HUDEP-2 (cell line): ENCODE measurements around the gene PUM1.

Source experiments
- DNase-seq, 76 experiments: peaks; one replicate each; lab custom pipeline; 2025; ENCODE audit not compliant: unreplicated experiment in 76 of 76; lab: John Stamatoyannopoulos, UW

Gene PUM1

GRCh38 chr1:30934613-30935012 lies 130.9 kb downstream of the PUM1 start:
- no peak for DNase-seq

GRCh38 chr1:30933874-30934252 lies 131.7 kb downstream of the PUM1 start:
- no peak for DNase-seq

- no peak for DNase-seq
Observed at GRCh38 chr1:30930631-30931173, 134.8 kb downstream of the PUM1 start.

- no peak for DNase-seq
Observed at GRCh38 chr1:30929944-30930525, 135.5 kb downstream of the PUM1 start.

GRCh38 chr1:30929135-30929889 lies 136.2 kb downstream of the PUM1 start:
- DNase-seq = peak in 45 of 76 experiments; percentile 4 to 69 (median 33)

GRCh38 chr1:30928789-30929134 lies 136.8 kb downstream of the PUM1 start:
- DNase-seq = no peak

- DNase-seq = no peak
Observed at GRCh38 chr1:30928171-30928570, 137.3 kb downstream of the PUM1 start.

GRCh38 chr1:30927448-30927847 lies 138.1 kb downstream of the PUM1 start:
- no peak for DNase-seq

- peak in 1 of 76 experiments; percentile 4 for DNase-seq
Observed at GRCh38 chr1:30923597-30923996, 141.9 kb downstream of the PUM1 start.

- DNase-seq = peak in 35 of 76 experiments; percentile 5 to 58 (median 27)
Observed at GRCh38 chr1:30920827-30921226, 144.7 kb downstream of the PUM1 start.

GRCh38 chr1:30919025-30919881 lies 146.3 kb downstream of the PUM1 start:
- DNase-seq = peak in 69 of 76 experiments; percentile 13 to 91 (median 61)

- DNase-seq = no peak
Observed at GRCh38 chr1:30916296-30916695, 149.2 kb downstream of the PUM1 start.

GRCh38 chr1:30915491-30916230 lies 149.9 kb downstream of the PUM1 start:
- no peak for DNase-seq

- no peak for DNase-seq
Observed at GRCh38 chr1:30914931-30915330, 150.6 kb downstream of the PUM1 start.

- DNase-seq = no peak
Observed at GRCh38 chr1:30914587-30914922, 151.0 kb downstream of the PUM1 start.

GRCh38 chr1:30912913-30913652 lies 152.4 kb downstream of the PUM1 start:
- DNase-seq = no peak

GRCh38 chr1:30912224-30912623 lies 153.3 kb downstream of the PUM1 start:
- no peak for DNase-seq

GRCh38 chr1:30911059-30911954 lies 154.2 kb downstream of the PUM1 start:
- DNase-seq = peak in 58 of 76 experiments; percentile 10 to 79 (median 57)
